HEK293 (cell line): ENCODE results near the gene RAB44.

Experiments
- CTCF ChIA-PET: fragments of 350-600 bp; formaldehyde crosslinking; extraction: SDS; loops from one replicate; lab custom pipeline; 2021; ENCODE audit warnings: antibody characterized with exemption; lab: Yijun Ruan, JAX
- POLR2A ChIA-PET: fragments of 300-600 bp; formaldehyde crosslinking; extraction: SDS; loops from one replicate; lab custom pipeline; 2020; ENCODE audit warnings: antibody characterized with exemption, inconsistent platforms; lab: Yijun Ruan, JAX
- H3K27ac ChIP-seq: fragments of 200-500 bp; sonication (Bioruptor generic); 2 replicates; pipeline ENCODE4 v1.5.1; 2014; ENCODE audit warnings: low read depth, low read length, control low read depth, inconsistent platforms; ENCODE audit errors: extremely low read depth
- H3K36me3 ChIP-seq, 2 experiments: fragments of 200-500 bp in 1 of 2; sonication (Bioruptor generic) in 1 of 2; 1 replicate in 1 of 2; 2 replicates in 1 of 2; pipeline ENCODE4 v1.5.1; 2014 to 2017; ENCODE audit warnings: inconsistent platforms in 2 of 2, low read length in 2 of 2; ENCODE audit not compliant: control insufficient read depth in 2 of 2, insufficient read depth in 1 of 2
- H3K4me1 ChIP-seq: fragments of 200-500 bp; sonication (Bioruptor generic); 2 replicates; pipeline ENCODE4 v1.5.1; 2014; ENCODE audit warnings: mild to moderate bottlenecking, low read length, inconsistent platforms; ENCODE audit not compliant: control insufficient read depth, insufficient read depth
- H3K4me3 ChIP-seq: 2 replicates; pipeline ENCODE4 v1.5.1; 2011; ENCODE audit warnings: low read depth, mild to moderate bottlenecking, control low read depth, low read length, moderate library complexity
- H3K9me3 ChIP-seq: fragments of 200-500 bp; sonication (Bioruptor generic); 2 replicates; pipeline ENCODE4 v1.5.1; 2014; ENCODE audit warnings: low read depth, low read length, inconsistent platforms; ENCODE audit not compliant: control insufficient read depth, insufficient read depth
- BCL11B ChIP-seq: fragments of 450-650 bp; formaldehyde crosslinking; IDR thresholded peaks from 2 replicates; pipeline ENCODE4 v1.5.1; 2016; ENCODE audit warnings: low read depth, missing biosample characterization, missing genetic modification characterization
- EGR2 ChIP-seq: fragments of 450-650 bp; formaldehyde crosslinking; IDR thresholded peaks from 2 replicates; pipeline ENCODE4 v1.5.1; 2016; ENCODE audit warnings: low read depth, missing biosample characterization, missing genetic modification characterization
- GLI4 ChIP-seq: fragments of 450-650 bp; formaldehyde crosslinking; IDR thresholded peaks from 2 replicates; pipeline ENCODE4 v1.5.1; 2016; ENCODE audit warnings: missing biosample characterization, missing genetic modification characterization
- GLIS1 ChIP-seq: fragments of 450-650 bp; formaldehyde crosslinking; IDR thresholded peaks from 2 replicates; pipeline ENCODE4 v1.5.1; 2016; ENCODE audit warnings: missing biosample characterization, missing genetic modification characterization
- IKZF3 ChIP-seq: fragments of 450-650 bp; IDR thresholded peaks from 2 replicates; pipeline ENCODE4 v1.5.0; 2018; ENCODE audit warnings: missing biosample characterization, mild to moderate bottlenecking, missing genetic modification characterization, moderate library complexity
- KLF17 ChIP-seq: fragments of 450-650 bp; formaldehyde crosslinking; IDR thresholded peaks from 2 replicates; pipeline ENCODE4 v1.5.1; 2016; ENCODE audit warnings: missing biosample characterization, missing genetic modification characterization
- KLF7 ChIP-seq: fragments of 450-650 bp; formaldehyde crosslinking; IDR thresholded peaks from 2 replicates; pipeline ENCODE4 v1.5.1; 2016; ENCODE audit warnings: missing biosample characterization, missing genetic modification characterization, borderline replicate concordance
- KLF8 ChIP-seq: fragments of 450-650 bp; formaldehyde crosslinking; IDR thresholded peaks from 2 replicates; pipeline ENCODE4 v1.5.1; 2016; ENCODE audit warnings: missing biosample characterization, missing genetic modification characterization
- SCRT2 ChIP-seq: fragments of 450-650 bp; formaldehyde crosslinking; IDR thresholded peaks from 2 replicates; pipeline ENCODE4 v1.5.1; 2016; ENCODE audit warnings: missing biosample characterization, missing genetic modification characterization
- ZBTB8A ChIP-seq: fragments of 450-650 bp; formaldehyde crosslinking; IDR thresholded peaks from 2 replicates; pipeline ENCODE4 v1.5.1; 2016; ENCODE audit warnings: missing biosample characterization, missing genetic modification characterization
- ZNF10 ChIP-seq: fragments of 450-650 bp; formaldehyde crosslinking; IDR thresholded peaks from 2 replicates; pipeline ENCODE4 v1.5.1; 2017; ENCODE audit warnings: missing biosample characterization, missing genetic modification characterization
- ZNF169 ChIP-seq: fragments of 450-650 bp; formaldehyde crosslinking; IDR thresholded peaks from 2 replicates; pipeline ENCODE4 v1.5.1; 2016; ENCODE audit warnings: missing biosample characterization, missing genetic modification characterization
- ZNF18 ChIP-seq: fragments of 450-650 bp; formaldehyde crosslinking; IDR thresholded peaks from 2 replicates; pipeline ENCODE4 v1.5.1; 2016; ENCODE audit warnings: missing biosample characterization, missing genetic modification characterization
- ZNF2 ChIP-seq: fragments of 450-650 bp; formaldehyde crosslinking; IDR thresholded peaks from 2 replicates; pipeline ENCODE4 v1.5.1; 2016; ENCODE audit warnings: missing biosample characterization, missing genetic modification characterization
- ZNF221 ChIP-seq: fragments of 450-650 bp; formaldehyde crosslinking; IDR thresholded peaks from 2 replicates; pipeline ENCODE4 v1.5.1; 2017; ENCODE audit warnings: missing biosample characterization, missing genetic modification characterization, borderline replicate concordance
- ZNF324 ChIP-seq: fragments of 450-650 bp; formaldehyde crosslinking; IDR thresholded peaks from 2 replicates; pipeline ENCODE4 v1.5.1; 2016; ENCODE audit warnings: missing biosample characterization, missing genetic modification characterization
- ZNF335 ChIP-seq: fragments of 450-650 bp; formaldehyde crosslinking; conservative IDR thresholded peaks from 2 replicates; pipeline ENCODE4 v1.5.1; 2016; ENCODE audit warnings: missing biosample characterization, missing genetic modification characterization
- ZNF391 ChIP-seq: fragments of 450-650 bp; formaldehyde crosslinking; IDR thresholded peaks from 2 replicates; pipeline ENCODE4 v1.5.1; 2016; ENCODE audit warnings: low read depth, missing biosample characterization, missing genetic modification characterization, borderline replicate concordance
- ZNF433 ChIP-seq: fragments of 450-650 bp; formaldehyde crosslinking; IDR thresholded peaks from 2 replicates; pipeline ENCODE4 v1.5.1; 2016; ENCODE audit warnings: missing biosample characterization, missing genetic modification characterization, low read depth
- ZNF449 ChIP-seq: fragments of 450-650 bp; formaldehyde crosslinking; IDR thresholded peaks from 2 replicates; pipeline ENCODE4 v1.5.1; 2017; ENCODE audit warnings: missing biosample characterization, mild to moderate bottlenecking, missing genetic modification characterization, moderate library complexity
- ZNF549 ChIP-seq: fragments of 450-650 bp; IDR thresholded peaks from 2 replicates; pipeline ENCODE4 v1.5.1; 2018; ENCODE audit warnings: missing biosample characterization, missing genetic modification characterization, mild to moderate bottlenecking, inconsistent platforms, moderate library complexity
- ZNF558 ChIP-seq: fragments of 450-650 bp; formaldehyde crosslinking; IDR thresholded peaks from 2 replicates; pipeline ENCODE4 v1.5.1; 2016; ENCODE audit warnings: missing biosample characterization, missing genetic modification characterization
- ZNF624 ChIP-seq: fragments of 450-650 bp; formaldehyde crosslinking; IDR thresholded peaks from 2 replicates; pipeline ENCODE4 v1.5.1; 2017; ENCODE audit warnings: missing biosample characterization, missing genetic modification characterization
- ZNF658 ChIP-seq: fragments of 450-650 bp; formaldehyde crosslinking; IDR thresholded peaks from 2 replicates; pipeline ENCODE4; 2016; ENCODE audit warnings: missing biosample characterization, missing genetic modification characterization
- ZNF777 ChIP-seq: fragments of 450-650 bp; formaldehyde crosslinking; IDR thresholded peaks from 2 replicates; pipeline ENCODE4 v1.5.1; 2017; ENCODE audit warnings: missing biosample characterization, missing genetic modification characterization, borderline replicate concordance
- ZNF843 ChIP-seq: fragments of 450-650 bp; formaldehyde crosslinking; IDR thresholded peaks from 2 replicates; pipeline ENCODE4 v1.5.1; 2016; ENCODE audit warnings: missing biosample characterization, missing genetic modification characterization
- TF ChIP-seq, protein P1 (sequence below): fragments of 450-650 bp; formaldehyde crosslinking; IDR thresholded peaks from 2 replicates; pipeline ENCODE4 v1.5.1; 2016; ENCODE audit warnings: missing biosample characterization, missing genetic modification characterization
- TF ChIP-seq, protein P2 (sequence below): fragments of 450-650 bp; formaldehyde crosslinking; IDR thresholded peaks from 2 replicates; pipeline ENCODE4 v1.5.1; 2016; ENCODE audit warnings: missing biosample characterization, missing genetic modification characterization

Gene RAB44

DNA sequence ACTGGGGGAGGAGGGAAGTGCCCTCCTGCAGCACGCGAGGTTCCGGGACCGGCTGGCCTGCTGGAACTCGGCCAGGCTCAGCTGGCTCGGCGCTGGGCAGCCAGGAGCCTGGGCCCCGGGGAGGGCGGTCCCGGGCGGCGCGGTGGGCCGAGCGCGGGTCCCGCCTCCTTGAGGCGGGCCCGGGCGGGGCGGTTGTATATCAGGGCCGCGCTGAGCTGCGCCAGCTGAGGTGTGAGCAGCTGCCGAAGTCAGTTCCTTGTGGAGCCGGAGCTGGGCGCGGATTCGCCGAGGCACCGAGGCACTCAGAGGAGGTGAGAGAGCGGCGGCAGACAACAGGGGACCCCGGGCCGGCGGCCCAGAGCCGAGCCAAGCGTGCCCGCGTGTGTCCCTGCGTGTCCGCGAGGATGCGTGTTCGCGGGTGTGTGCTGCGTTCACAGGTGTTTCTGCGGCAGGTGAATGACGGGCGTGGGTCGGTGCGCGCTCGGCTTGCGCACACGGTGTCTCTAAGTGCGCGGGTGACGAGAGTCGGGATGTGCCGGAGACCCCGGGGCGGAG lies 19.1 kb upstream of the RAB44 start, which contains the start of gene CDKN1A:
Gene CDKN1A, plus strand, starts transcription at position 227 of the 555 bp plus-strand sequence. CDS start 5,388 bp downstream, outside the sequence.
- Histone ChIP-seq H3K4me1 (peaks cover 19% of the 10 kb centered on the region), H3K27ac (peak within 1 kb of the TSS; percentile 89), H3K36me3 (peaks cover 0 to 25% of the 10 kb centered on the region in 2 experiments; a peak in 1 of 3 replicates), H3K4me3 (peak within 1 kb of the TSS; percentile 76), H3K9me3 (no peaks in the 10 kb centered on the region)
- CTCF ChIA-PET = interaction anchor here (0.5 to 8.5 kb wide), 11 partner anchors 9 to 340 kb away, joined by 3 to 47 read pairs (median 4); no protein-coding TSS in a partner anchor
- POLR2A ChIA-PET = interaction anchor here (0.5 to 5.6 kb wide), 36 partner anchors 9 to 551 kb away, joined by 3 to 143 read pairs (median 4); partner anchors contain the start of genes MTCH1, PI16, PPIL1 and SRSF3
- TF ChIP-seq ZNF843 (peak; percentile 23), ZNF549 (tag by site-specific recombination) (no peak), SCRT2 (tag by site-specific recombination) (peak; percentile 85), ZNF624 (tag by site-specific recombination) (peak; percentile 41; the same call in 1 of the 2 replicates), ZNF335 (tag by site-specific recombination) (0 out of 2 replicates have a peak, but pooled peaks have one; percentile 20), ZNF777 (tag by site-specific recombination) (0 out of 2 replicates have a peak, but pooled peaks have one; percentile 33), ZBTB8A (peak; percentile 97), ZNF433 (tag by site-specific recombination) (0 out of 2 replicates have a peak, but pooled peaks have one; percentile 28), ZNF221 (0 out of 2 replicates have a peak, but pooled peaks have one; percentile 8), ZNF169 (tag by site-specific recombination) (peak; percentile 74), ZNF18 (tag by site-specific recombination) (peak; percentile 96), ZNF10 (tag by site-specific recombination) (peak; percentile 82), EGR2 (tag by site-specific recombination) (0 out of 2 replicates have a peak, but pooled peaks have one; percentile 18), KLF8 (tag by site-specific recombination) (peak; percentile 77), GLI4 (tag by site-specific recombination) (peak; percentile 73; the same call in 1 of the 2 replicates), ZNF324 (peak; percentile 62), KLF7 (tag by site-specific recombination) (no peak), ZNF658 (tag by site-specific recombination) (no peak), IKZF3 (tag by site-specific recombination) (peak; percentile 43; the same call in 1 of the 2 replicates), KLF17 (peak; percentile 66; the same call in 1 of the 2 replicates), ZNF391 (peak; percentile 75; the same call in 1 of the 2 replicates), GLIS1 (peak; percentile 53; the same call in 1 of the 2 replicates), ZNF449 (peak; percentile 52; the same call in 1 of the 2 replicates), ZNF2 (tag by site-specific recombination) (peak; percentile 88; the same call in 1 of the 2 replicates), ZNF558 (tag by site-specific recombination) (no peak), BCL11B (tag by site-specific recombination) (0 out of 2 replicates have a peak, but pooled peaks have one; percentile 16)
- TF ChIP-seq, protein P1, sequence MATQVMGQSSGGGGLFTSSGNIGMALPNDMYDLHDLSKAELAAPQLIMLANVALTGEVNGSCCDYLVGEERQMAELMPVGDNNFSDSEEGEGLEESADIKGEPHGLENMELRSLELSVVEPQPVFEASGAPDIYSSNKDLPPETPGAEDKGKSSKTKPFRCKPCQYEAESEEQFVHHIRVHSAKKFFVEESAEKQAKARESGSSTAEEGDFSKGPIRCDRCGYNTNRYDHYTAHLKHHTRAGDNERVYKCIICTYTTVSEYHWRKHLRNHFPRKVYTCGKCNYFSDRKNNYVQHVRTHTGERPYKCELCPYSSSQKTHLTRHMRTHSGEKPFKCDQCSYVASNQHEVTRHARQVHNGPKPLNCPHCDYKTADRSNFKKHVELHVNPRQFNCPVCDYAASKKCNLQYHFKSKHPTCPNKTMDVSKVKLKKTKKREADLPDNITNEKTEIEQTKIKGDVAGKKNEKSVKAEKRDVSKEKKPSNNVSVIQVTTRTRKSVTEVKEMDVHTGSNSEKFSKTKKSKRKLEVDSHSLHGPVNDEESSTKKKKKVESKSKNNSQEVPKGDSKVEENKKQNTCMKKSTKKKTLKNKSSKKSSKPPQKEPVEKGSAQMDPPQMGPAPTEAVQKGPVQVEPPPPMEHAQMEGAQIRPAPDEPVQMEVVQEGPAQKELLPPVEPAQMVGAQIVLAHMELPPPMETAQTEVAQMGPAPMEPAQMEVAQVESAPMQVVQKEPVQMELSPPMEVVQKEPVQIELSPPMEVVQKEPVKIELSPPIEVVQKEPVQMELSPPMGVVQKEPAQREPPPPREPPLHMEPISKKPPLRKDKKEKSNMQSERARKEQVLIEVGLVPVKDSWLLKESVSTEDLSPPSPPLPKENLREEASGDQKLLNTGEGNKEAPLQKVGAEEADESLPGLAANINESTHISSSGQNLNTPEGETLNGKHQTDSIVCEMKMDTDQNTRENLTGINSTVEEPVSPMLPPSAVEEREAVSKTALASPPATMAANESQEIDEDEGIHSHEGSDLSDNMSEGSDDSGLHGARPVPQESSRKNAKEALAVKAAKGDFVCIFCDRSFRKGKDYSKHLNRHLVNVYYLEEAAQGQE = 0 out of 2 replicates have a peak, but pooled peaks have one; percentile 12
- TF ChIP-seq, protein P2, sequence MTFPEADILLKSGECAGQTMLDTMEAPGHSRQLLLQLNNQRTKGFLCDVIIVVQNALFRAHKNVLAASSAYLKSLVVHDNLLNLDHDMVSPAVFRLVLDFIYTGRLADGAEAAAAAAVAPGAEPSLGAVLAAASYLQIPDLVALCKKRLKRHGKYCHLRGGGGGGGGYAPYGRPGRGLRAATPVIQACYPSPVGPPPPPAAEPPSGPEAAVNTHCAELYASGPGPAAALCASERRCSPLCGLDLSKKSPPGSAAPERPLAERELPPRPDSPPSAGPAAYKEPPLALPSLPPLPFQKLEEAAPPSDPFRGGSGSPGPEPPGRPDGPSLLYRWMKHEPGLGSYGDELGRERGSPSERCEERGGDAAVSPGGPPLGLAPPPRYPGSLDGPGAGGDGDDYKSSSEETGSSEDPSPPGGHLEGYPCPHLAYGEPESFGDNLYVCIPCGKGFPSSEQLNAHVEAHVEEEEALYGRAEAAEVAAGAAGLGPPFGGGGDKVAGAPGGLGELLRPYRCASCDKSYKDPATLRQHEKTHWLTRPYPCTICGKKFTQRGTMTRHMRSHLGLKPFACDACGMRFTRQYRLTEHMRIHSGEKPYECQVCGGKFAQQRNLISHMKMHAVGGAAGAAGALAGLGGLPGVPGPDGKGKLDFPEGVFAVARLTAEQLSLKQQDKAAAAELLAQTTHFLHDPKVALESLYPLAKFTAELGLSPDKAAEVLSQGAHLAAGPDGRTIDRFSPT (tag by site-specific recombination) = peak; percentile 66; the same call in 1 of the 2 replicates
